Mesothelial cell of epicardium (in vitro differentiated cells): ENCODE measurements around the gene ZNF436. TPM values are rescaled to one million over a fixed set of nuclear protein-coding genes. Genes with fewer than 3 reads are reported as not detected.

Experiments
- DNase-seq, 2 experiments: peaks; one replicate each; pipeline ENCODE4 v3.0.0; 2021; ENCODE audit warnings: low spot score in 2 of 2; ENCODE audit not compliant: unreplicated experiment in 2 of 2
- H3K27ac Mint-ChIP-seq: 2 replicates; pipeline ENCODE4 v1.8.0; 2021; ENCODE audit warnings: mixed read lengths
- H3K27me3 Mint-ChIP-seq: 2 replicates; pipeline ENCODE4 v1.8.0; 2021; ENCODE audit warnings: low read depth, mixed read lengths
- H3K36me3 Mint-ChIP-seq: 2 replicates; pipeline ENCODE4 v1.8.0; 2021; ENCODE audit warnings: mixed read lengths
- H3K4me1 Mint-ChIP-seq: 2 replicates; pipeline ENCODE4 v1.8.0; 2021; ENCODE audit warnings: mixed read lengths
- H3K4me3 Mint-ChIP-seq: 2 replicates; pipeline ENCODE4 v1.8.0; 2021; ENCODE audit warnings: mild to moderate bottlenecking, moderate library complexity, mixed read lengths
- H3K9me3 Mint-ChIP-seq: 2 replicates; pipeline ENCODE4 v1.8.0; 2021; ENCODE audit warnings: mixed read lengths
- total RNA-seq: library from RNA; stranded (reverse); gene quantifications from 3 replicates; pipeline ENCODE4 v1.2.1, GENCODE V29; 2021
- TF ChIP-seq, protein P1 (sequence below): fragments of 200-600 bp; sonication (generic); IDR thresholded peaks from one replicate; pipeline ENCODE4 v1.5.0; 2021; ENCODE audit warnings: antibody characterized with exemption; ENCODE audit not compliant: unreplicated experiment

ZNF436 gene
- total RNA-seq, 1 donor from 2014 or later, result 33.7 TPM

- no peaks in the 10 kb centered on the region for H3K9me3 Mint-ChIP-seq
- no peaks in the 10 kb centered on the region for H3K27me3 Mint-ChIP-seq
- H3K4me1 Mint-ChIP-seq, result peaks cover 36% of the 10 kb centered on the region
- no peaks in the 10 kb centered on the region for H3K36me3 Mint-ChIP-seq
- H3K4me3 Mint-ChIP-seq, result no peak overlapping the region
- no peak overlapping the region for H3K27ac Mint-ChIP-seq
- no peak for DNase-seq
- TF ChIP-seq, protein P1, sequence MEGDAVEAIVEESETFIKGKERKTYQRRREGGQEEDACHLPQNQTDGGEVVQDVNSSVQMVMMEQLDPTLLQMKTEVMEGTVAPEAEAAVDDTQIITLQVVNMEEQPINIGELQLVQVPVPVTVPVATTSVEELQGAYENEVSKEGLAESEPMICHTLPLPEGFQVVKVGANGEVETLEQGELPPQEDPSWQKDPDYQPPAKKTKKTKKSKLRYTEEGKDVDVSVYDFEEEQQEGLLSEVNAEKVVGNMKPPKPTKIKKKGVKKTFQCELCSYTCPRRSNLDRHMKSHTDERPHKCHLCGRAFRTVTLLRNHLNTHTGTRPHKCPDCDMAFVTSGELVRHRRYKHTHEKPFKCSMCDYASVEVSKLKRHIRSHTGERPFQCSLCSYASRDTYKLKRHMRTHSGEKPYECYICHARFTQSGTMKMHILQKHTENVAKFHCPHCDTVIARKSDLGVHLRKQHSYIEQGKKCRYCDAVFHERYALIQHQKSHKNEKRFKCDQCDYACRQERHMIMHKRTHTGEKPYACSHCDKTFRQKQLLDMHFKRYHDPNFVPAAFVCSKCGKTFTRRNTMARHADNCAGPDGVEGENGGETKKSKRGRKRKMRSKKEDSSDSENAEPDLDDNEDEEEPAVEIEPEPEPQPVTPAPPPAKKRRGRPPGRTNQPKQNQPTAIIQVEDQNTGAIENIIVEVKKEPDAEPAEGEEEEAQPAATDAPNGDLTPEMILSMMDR, result no peak
Observed at GRCh38 chr1:23407016-23407630, 37.5 kb upstream of the ZNF436 start.

GRCh38 chr1:23405946-23406345 lies 36.3 kb upstream of the ZNF436 start:
- Mint-ChIP-seq H3K27me3 (no peaks in the 10 kb centered on the region), H3K9me3 (no peaks in the 10 kb centered on the region), H3K4me1 (peaks cover 27% of the 10 kb centered on the region), H3K27ac (no peak overlapping the region), H3K36me3 (no peaks in the 10 kb centered on the region), H3K4me3 (no peak overlapping the region)
- TF ChIP-seq, protein P1, result no peak
- no peak for DNase-seq

- Mint-ChIP-seq H3K4me3 (peak overlapping the region; percentile 14), H3K27me3 (no peaks in the 10 kb centered on the region), H3K27ac (peak overlapping the region; percentile 81), H3K36me3 (no peaks in the 10 kb centered on the region), H3K9me3 (no peaks in the 10 kb centered on the region), H3K4me1 (peaks cover 20% of the 10 kb centered on the region)
- DNase-seq, result peak; percentile 80 to 96
- TF ChIP-seq, protein P1, result peak; percentile 88
Observed at GRCh38 chr1:23403735-23404486, 34.3 kb upstream of the ZNF436 start.

GRCh38 chr1:23403355-23403734 lies 33.7 kb upstream of the ZNF436 start:
- TF ChIP-seq, protein P1, result no peak
- DNase-seq, result no peak
- H3K9me3 Mint-ChIP-seq, result no peaks in the 10 kb centered on the region
- H3K27me3 Mint-ChIP-seq, result no peaks in the 10 kb centered on the region
- H3K27ac Mint-ChIP-seq, result peak overlapping the region; percentile 81
- H3K36me3 Mint-ChIP-seq, result no peaks in the 10 kb centered on the region
- peaks cover 20% of the 10 kb centered on the region for H3K4me1 Mint-ChIP-seq
- peak overlapping the region; percentile 14 for H3K4me3 Mint-ChIP-seq

- Mint-ChIP-seq H3K27me3 (peaks cover under 1% of the 10 kb centered on the region), H3K4me1 (peaks cover 20% of the 10 kb centered on the region)
- no peak for DNase-seq
Observed at GRCh38 chr1:23403038-23403336, 33.4 kb upstream of the ZNF436 start.

More at GRCh38 chr1:23403038-23403336, 33.4 kb upstream of the ZNF436 start:
- Mint-ChIP-seq H3K9me3 (no peaks in the 10 kb centered on the region), H3K4me3 (no peak overlapping the region), H3K27ac (peak overlapping the region; percentile 68), H3K36me3 (no peaks in the 10 kb centered on the region)
- TF ChIP-seq, protein P1, result no peak
